GM18526 (cell line): ENCODE results near the gene SLMAP.

Source experiments
- POLR2A ChIP-seq: IDR thresholded peaks from 3 replicates; pipeline ENCODE4 v1.6.1; 2011; ENCODE audit not compliant: insufficient read length; ENCODE audit errors: extremely low read depth

The SLMAP gene

GRCh38 chr3:57737840-57738239 is 18.3 kb upstream of the SLMAP start:
- no peak for TF ChIP-seq POLR2A

- TF ChIP-seq POLR2A: no peak
These were observed 17.7 kb upstream of the SLMAP start for GRCh38 chr3:57738391-57738790.

- TF ChIP-seq POLR2A: no peak
These were observed 16.1 kb upstream of the SLMAP start for GRCh38 chr3:57740027-57740426.

GRCh38 chr3:57743496-57743895 is 12.6 kb upstream of the SLMAP start:
- no peak for TF ChIP-seq POLR2A

GRCh38 chr3:57745101-57745500 is 11.0 kb upstream of the SLMAP start:
- TF ChIP-seq POLR2A: no peak

GRCh38 chr3:57746156-57747010 is 9.7 kb upstream of the SLMAP start:
- no peak for TF ChIP-seq POLR2A

- TF ChIP-seq POLR2A: no peak
These were observed 6.6 kb upstream of the SLMAP start for GRCh38 chr3:57749542-57749941.

- no peak for TF ChIP-seq POLR2A
These were observed 3.8 kb upstream of the SLMAP start for GRCh38 chr3:57752307-57752706.

GRCh38 chr3:57753016-57753415 is 3.1 kb upstream of the SLMAP start:
- no peak for TF ChIP-seq POLR2A

GRCh38 chr3:57755368-57755675 is 787 bp upstream of the SLMAP start:
- TF ChIP-seq POLR2A: no peak

- TF ChIP-seq POLR2A: no peak
These were observed 656 bp downstream of the SLMAP start for GRCh38 chr3:57756528-57757401.

GRCh38 chr3:57757642-57758297 is 1.7 kb downstream of the SLMAP start:
- no peak for TF ChIP-seq POLR2A

GRCh38 chr3:57758686-57759085 is 2.6 kb downstream of the SLMAP start:
- TF ChIP-seq POLR2A: no peak

- TF ChIP-seq POLR2A: no peak
These were observed 8.7 kb downstream of the SLMAP start for GRCh38 chr3:57764794-57765193.

GRCh38 chr3:57768595-57768994 is 12.5 kb downstream of the SLMAP start:
- no peak for TF ChIP-seq POLR2A

GRCh38 chr3:57770009-57770827 is 14.1 kb downstream of the SLMAP start:
- TF ChIP-seq POLR2A: no peak

GRCh38 chr3:57772251-57772650 is 16.1 kb downstream of the SLMAP start:
- no peak for TF ChIP-seq POLR2A
